GM23338 (cell line): ENCODE measurements around the gene ITIH4. TPM values are rescaled to one million over a fixed set of nuclear protein-coding genes. Genes with fewer than 3 reads are reported as not detected.

Source experiments
- ATAC-seq: fragments of 200-7000 bp; cut with Tn5 transposase; 3 replicates; pipeline ENCODE4 v1.9.1; 2020
- DNase-seq: peaks from one replicate; pipeline ENCODE4 v3.0.0-alpha.2; 2015; ENCODE audit warnings: low spot score
- H2AFZ ChIP-seq: fragments of 200-600 bp; sonication (generic); 2 replicates; pipeline ENCODE4 v1.8.0; 2016; ENCODE audit warnings: antibody characterized with exemption, mild to moderate bottlenecking, moderate library complexity
- H3F3A ChIP-seq: fragments of 200-600 bp; sonication (generic); replicated peaks from 2 replicates; pipeline ENCODE4 v1.8.0; 2017; ENCODE audit warnings: antibody characterized with exemption, mixed run types, low read depth
- H3K27ac ChIP-seq: fragments of 200-600 bp; sonication (generic); 2 replicates; pipeline ENCODE4 v1.6.1; 2016; ENCODE audit warnings: low read depth
- H3K27me3 ChIP-seq: fragments of 200-600 bp; sonication (generic); 2 replicates; pipeline ENCODE4 v1.8.0; 2016; ENCODE audit warnings: mild to moderate bottlenecking, mixed run types, moderate library complexity; ENCODE audit not compliant: insufficient read depth
- H3K36me3 ChIP-seq: fragments of 200-600 bp; sonication (generic); 2 replicates; pipeline ENCODE4 v1.8.0; 2016; ENCODE audit warnings: mild to moderate bottlenecking; ENCODE audit not compliant: insufficient read depth
- H3K4me1 ChIP-seq: fragments of 200-600 bp; sonication (generic); 2 replicates; pipeline ENCODE4 v1.8.0; 2016; ENCODE audit warnings: mild to moderate bottlenecking, moderate library complexity; ENCODE audit not compliant: insufficient read depth
- H3K4me2 ChIP-seq: fragments of 200-600 bp; sonication (generic); 2 replicates; pipeline ENCODE4 v1.7.1; 2017; ENCODE audit warnings: mixed run types
- H3K4me3 ChIP-seq: fragments of 200-600 bp; sonication (generic); 2 replicates; pipeline ENCODE4 v1.6.1; 2016; ENCODE audit warnings: mixed run types
- H3K79me2 ChIP-seq: fragments of 200-600 bp; sonication (generic); replicated peaks from 2 replicates; pipeline ENCODE4 v1.8.0; 2017; ENCODE audit warnings: mild to moderate bottlenecking; ENCODE audit not compliant: insufficient read depth
- H3K9me2 ChIP-seq: fragments of 200-600 bp; sonication (generic); 2 replicates; pipeline ENCODE4 v1.8.0; 2017; ENCODE audit not compliant: insufficient read depth
- H4K20me1 ChIP-seq: fragments of 200-600 bp; sonication (generic); replicated peaks from 2 replicates; pipeline ENCODE4 v1.8.0; 2017; ENCODE audit warnings: mild to moderate bottlenecking; ENCODE audit not compliant: insufficient read depth
- H3K27ac Mint-ChIP-seq: 2 replicates; pipeline ENCODE4 v1.8.0; 2020; ENCODE audit warnings: inconsistent platforms, mild to moderate bottlenecking, moderate library complexity, mixed read lengths
- H3K27me3 Mint-ChIP-seq: 3 replicates; pipeline ENCODE4 v1.8.0; 2022; ENCODE audit warnings: low read depth, mild to moderate bottlenecking, moderate library complexity, mixed read lengths, inconsistent platforms; ENCODE audit not compliant: insufficient read depth, poor library complexity
- H3K36me3 Mint-ChIP-seq: 3 replicates; pipeline ENCODE4 v1.8.0; 2021; ENCODE audit warnings: low read depth, mild to moderate bottlenecking, inconsistent platforms, moderate library complexity, mixed read lengths
- H3K4me1 Mint-ChIP-seq: 3 replicates; pipeline ENCODE4 v1.8.0; 2020; ENCODE audit warnings: mild to moderate bottlenecking, inconsistent platforms, mixed read lengths
- H3K4me3 Mint-ChIP-seq: 3 replicates; pipeline ENCODE4 v1.8.0; 2021; ENCODE audit warnings: moderate library complexity, mild to moderate bottlenecking, inconsistent platforms, mixed read lengths
- H3K9me3 Mint-ChIP-seq: 3 replicates; pipeline ENCODE4 v1.8.0; 2020; ENCODE audit warnings: moderate library complexity, mild to moderate bottlenecking, inconsistent platforms, mixed read lengths
- CREB1 ChIP-seq: fragments of 250-450 bp; sonication (Bioruptor Pico); IDR thresholded peaks from 2 replicates; pipeline ENCODE4 v1.5.0; 2020; ENCODE audit warnings: low read depth, mild to moderate bottlenecking, moderate library complexity
- CTCF ChIP-seq, 2 experiments: fragments of 200-600 bp in 1 of 2; sonication (generic) in 1 of 2; conservative IDR thresholded peaks; 2 replicates each; pipeline versions ENCODE4 v1.5.1 to v1.6.1; 2016 to 2017; ENCODE audit warnings: antibody characterized with exemption in 2 of 2, low read depth in 2 of 2, mild to moderate bottlenecking in 2 of 2, moderate library complexity in 1 of 2
- ETS1 ChIP-seq: IDR thresholded peaks from 2 replicates; pipeline ENCODE4 v1.6.1; 2016; ENCODE audit warnings: antibody characterized with exemption
- EZH2 ChIP-seq: fragments of 200-600 bp; sonication (generic); IDR thresholded peaks from one replicate; pipeline ENCODE4 v1.8.0; 2017; ENCODE audit warnings: antibody characterized with exemption, mild to moderate bottlenecking, low read depth; ENCODE audit not compliant: unreplicated experiment
- EZH2phosphoT487 ChIP-seq: fragments of 200-600 bp; sonication (generic); IDR thresholded peaks from one replicate; pipeline ENCODE4 v1.8.1; 2018; ENCODE audit warnings: antibody characterized with exemption; ENCODE audit not compliant: unreplicated experiment
- JUNB ChIP-seq: IDR thresholded peaks from one replicate; pipeline ENCODE4 v1.6.1; 2016; ENCODE audit warnings: antibody characterized with exemption; ENCODE audit not compliant: unreplicated experiment
- POLR2AphosphoS5 ChIP-seq: IDR thresholded peaks from 2 replicates; pipeline ENCODE4 v1.6.1; 2016; ENCODE audit warnings: antibody characterized with exemption, low read depth
- REST ChIP-seq: IDR thresholded peaks from one replicate; pipeline ENCODE4 v1.6.1; 2018; ENCODE audit warnings: antibody characterized with exemption; ENCODE audit not compliant: unreplicated experiment
- STAT1 ChIP-seq: IDR thresholded peaks from one replicate; pipeline ENCODE4 v1.6.1; 2016; ENCODE audit warnings: antibody characterized with exemption; ENCODE audit not compliant: unreplicated experiment
- ZNF114 ChIP-seq: fragments of 250-450 bp; sonication (Bioruptor Pico); IDR thresholded peaks from 2 replicates; pipeline ENCODE4 v1.5.0; 2020; ENCODE audit warnings: mild to moderate bottlenecking, moderate library complexity
- polyA plus RNA-seq: library from polyadenylated mRNA; unstranded; fragments of >200 nt; fragmentation: Nextera tagmentation; extraction: Ambion mirVana; gene quantifications from 2 replicates; pipeline ENCODE4 v1.2.1, GENCODE V29; 2016
- total RNA-seq: library from RNA; depleted of rRNA; stranded (reverse); fragments of >200 nt; shearing (Covaris generic); gene quantifications from 2 replicates; pipeline ENCODE4 v1.2.3, GENCODE V29; 2014
- TF ChIP-seq, protein P1 (sequence below): fragments of 250-450 bp; sonication (Bioruptor Pico); IDR thresholded peaks from 2 replicates; pipeline ENCODE4 v1.5.0; 2020; ENCODE audit warnings: mild to moderate bottlenecking, moderate library complexity

Gene ITIH4
- total and polyA plus RNA-seq, 2 experiments from 2014 or later: 0.82 to 1.4 TPM

DNA sequence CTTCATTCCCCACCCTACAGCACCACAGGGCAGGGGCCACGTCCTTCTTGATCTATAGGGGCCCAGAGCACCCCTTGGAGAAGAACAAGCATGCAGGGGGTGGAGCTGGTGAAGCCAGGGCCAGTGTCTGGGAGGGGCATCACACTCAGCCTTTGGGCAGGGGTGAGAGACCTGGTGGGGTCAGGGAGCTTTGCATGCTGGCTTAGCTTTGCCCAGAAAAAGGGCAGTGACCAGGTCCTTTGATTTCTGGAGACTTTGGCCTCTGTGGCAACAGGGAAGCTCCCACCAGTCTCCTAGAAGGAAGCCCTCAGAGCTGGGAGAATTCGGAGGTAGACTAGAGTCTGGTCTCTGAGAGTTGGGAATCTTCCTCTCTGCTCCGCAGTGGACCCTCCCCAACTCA, 990 bp downstream of the ITIH4 start:
- Mint-ChIP-seq H3K36me3 (peaks cover 4% of the 10 kb centered on the region; the same call in 1 of the 3 replicates), H3K27ac (no peak overlapping the region), H3K4me3 (no peak overlapping the region), H3K4me1 (peaks cover 17% of the 10 kb centered on the region), H3K27me3 (peaks cover 10% of the 10 kb centered on the region), H3K9me3 (no peaks in the 10 kb centered on the region)
- no peaks in the 10 kb centered on the region for H3K4me1 ChIP-seq
- no peak overlapping the region for H3K4me2 ChIP-seq
- no peaks in the 10 kb centered on the region for H3K79me2 ChIP-seq
- TF ChIP-seq CREB1 (CRISPR knock-in tag) (no peak), STAT1 (no peak), POLR2AphosphoS5 (no peak), JUNB (no peak), EZH2phosphoT487 (no peak), ZNF114 (CRISPR knock-in tag) (no peak), CTCF (conservative IDR thresholded peaks at IDR 0.05; ENCODE audit: low read depth in 2 of 2) (no peak), ETS1 (no peak), REST (no peak), EZH2 (no peak)
- TF ChIP-seq, protein P1, sequence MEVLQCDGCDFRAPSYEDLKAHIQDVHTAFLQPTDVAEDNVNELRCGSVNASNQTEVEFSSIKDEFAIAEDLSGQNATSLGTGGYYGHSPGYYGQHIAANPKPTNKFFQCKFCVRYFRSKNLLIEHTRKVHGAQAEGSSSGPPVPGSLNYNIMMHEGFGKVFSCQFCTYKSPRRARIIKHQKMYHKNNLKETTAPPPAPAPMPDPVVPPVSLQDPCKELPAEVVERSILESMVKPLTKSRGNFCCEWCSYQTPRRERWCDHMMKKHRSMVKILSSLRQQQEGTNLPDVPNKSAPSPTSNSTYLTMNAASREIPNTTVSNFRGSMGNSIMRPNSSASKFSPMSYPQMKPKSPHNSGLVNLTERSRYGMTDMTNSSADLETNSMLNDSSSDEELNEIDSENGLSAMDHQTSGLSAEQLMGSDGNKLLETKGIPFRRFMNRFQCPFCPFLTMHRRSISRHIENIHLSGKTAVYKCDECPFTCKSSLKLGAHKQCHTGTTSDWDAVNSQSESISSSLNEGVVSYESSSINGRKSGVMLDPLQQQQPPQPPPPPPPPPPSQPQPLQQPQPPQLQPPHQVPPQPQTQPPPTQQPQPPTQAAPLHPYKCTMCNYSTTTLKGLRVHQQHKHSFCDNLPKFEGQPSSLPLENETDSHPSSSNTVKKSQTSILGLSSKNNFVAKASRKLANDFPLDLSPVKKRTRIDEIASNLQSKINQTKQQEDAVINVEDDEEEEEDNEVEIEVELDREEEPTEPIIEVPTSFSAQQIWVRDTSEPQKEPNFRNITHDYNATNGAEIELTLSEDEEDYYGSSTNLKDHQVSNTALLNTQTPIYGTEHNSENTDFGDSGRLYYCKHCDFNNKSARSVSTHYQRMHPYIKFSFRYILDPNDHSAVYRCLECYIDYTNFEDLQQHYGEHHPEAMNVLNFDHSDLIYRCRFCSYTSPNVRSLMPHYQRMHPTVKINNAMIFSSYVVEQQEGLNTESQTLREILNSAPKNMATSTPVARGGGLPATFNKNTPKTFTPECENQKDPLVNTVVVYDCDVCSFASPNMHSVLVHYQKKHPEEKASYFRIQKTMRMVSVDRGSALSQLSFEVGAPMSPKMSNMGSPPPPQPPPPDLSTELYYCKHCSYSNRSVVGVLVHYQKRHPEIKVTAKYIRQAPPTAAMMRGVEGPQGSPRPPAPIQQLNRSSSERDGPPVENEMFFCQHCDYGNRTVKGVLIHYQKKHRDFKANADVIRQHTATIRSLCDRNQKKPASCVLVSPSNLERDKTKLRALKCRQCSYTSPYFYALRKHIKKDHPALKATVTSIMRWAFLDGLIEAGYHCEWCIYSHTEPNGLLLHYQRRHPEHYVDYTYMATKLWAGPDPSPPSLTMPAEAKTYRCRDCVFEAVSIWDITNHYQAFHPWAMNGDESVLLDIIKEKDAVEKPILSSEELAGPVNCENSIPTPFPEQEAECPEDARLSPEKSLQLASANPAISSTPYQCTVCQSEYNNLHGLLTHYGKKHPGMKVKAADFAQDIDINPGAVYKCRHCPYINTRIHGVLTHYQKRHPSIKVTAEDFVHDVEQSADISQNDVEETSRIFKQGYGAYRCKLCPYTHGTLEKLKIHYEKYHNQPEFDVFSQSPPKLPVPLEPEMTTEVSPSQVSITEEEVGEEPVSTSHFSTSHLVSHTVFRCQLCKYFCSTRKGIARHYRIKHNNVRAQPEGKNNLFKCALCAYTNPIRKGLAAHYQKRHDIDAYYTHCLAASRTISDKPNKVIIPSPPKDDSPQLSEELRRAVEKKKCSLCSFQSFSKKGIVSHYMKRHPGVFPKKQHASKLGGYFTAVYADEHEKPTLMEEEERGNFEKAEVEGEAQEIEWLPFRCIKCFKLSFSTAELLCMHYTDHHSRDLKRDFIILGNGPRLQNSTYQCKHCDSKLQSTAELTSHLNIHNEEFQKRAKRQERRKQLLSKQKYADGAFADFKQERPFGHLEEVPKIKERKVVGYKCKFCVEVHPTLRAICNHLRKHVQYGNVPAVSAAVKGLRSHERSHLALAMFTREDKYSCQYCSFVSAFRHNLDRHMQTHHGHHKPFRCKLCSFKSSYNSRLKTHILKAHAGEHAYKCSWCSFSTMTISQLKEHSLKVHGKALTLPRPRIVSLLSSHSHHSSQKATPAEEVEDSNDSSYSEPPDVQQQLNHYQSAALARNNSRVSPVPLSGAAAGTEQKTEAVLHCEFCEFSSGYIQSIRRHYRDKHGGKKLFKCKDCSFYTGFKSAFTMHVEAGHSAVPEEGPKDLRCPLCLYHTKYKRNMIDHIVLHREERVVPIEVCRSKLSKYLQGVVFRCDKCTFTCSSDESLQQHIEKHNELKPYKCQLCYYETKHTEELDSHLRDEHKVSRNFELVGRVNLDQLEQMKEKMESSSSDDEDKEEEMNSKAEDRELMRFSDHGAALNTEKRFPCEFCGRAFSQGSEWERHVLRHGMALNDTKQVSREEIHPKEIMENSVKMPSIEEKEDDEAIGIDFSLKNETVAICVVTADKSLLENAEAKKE (CRISPR knock-in tag): no peak
- H3K36me3 ChIP-seq: no peaks in the 10 kb centered on the region
- no peak overlapping the region for H3K27ac ChIP-seq
- no peak overlapping the region for H3K4me3 ChIP-seq
- DNase-seq (no peak), ATAC-seq (no peak)
- H4K20me1 ChIP-seq: no peaks in the 10 kb centered on the region
- no peaks in the 10 kb centered on the region for H3K9me2 ChIP-seq
- H2AFZ ChIP-seq: no peak overlapping the region
- H3F3A ChIP-seq: no peaks in the 10 kb centered on the region
- H3K27me3 ChIP-seq: no peaks in the 10 kb centered on the region
